ENCODE data around the gene LRRC23. TPM values are rescaled to one million over a fixed set of nuclear protein-coding genes. Genes with fewer than 3 reads are reported as not detected.

Gene LRRC23
- total and polyA plus RNA-seq, 2 of the 4 experiments (the other 2 are of a cell fraction) = 11.1 to 11.4 TPM

- TF ChIP-seq SMC3 (IDR thresholded peaks at IDR 0.05; ENCODE audit: low read depth, low read length) = no peak
Observed at GRCh38 chr12:6917491-6918231, 13.0 kb downstream of the LRRC23 start (continued).

GRCh38 chr12:6919588-6919987 lies 15.0 kb downstream of the LRRC23 start:
- Histone ChIP-seq H3K27ac (ENCODE audit: insufficient read depth, low read length) (no peak overlapping the region), H3K14ac (replicated peaks; ENCODE audit: low read depth, low read length) (no peak overlapping the region), H2AK5ac (ENCODE audit: low read depth, low read length) (no peak overlapping the region), H3K9ac (ENCODE audit: low read depth, low read length) (no peak overlapping the region), H2BK5ac (ENCODE audit: low read depth, low read length, poor library complexity, severe bottlenecking) (no peak overlapping the region), H3K56ac (ENCODE audit: extremely low read depth, insufficient read depth, low read length) (no peak overlapping the region), H3K4me1 (ENCODE audit: control insufficient read depth, insufficient read depth, low read length) (peaks cover 20% of the 10 kb centered on the region), H3K79me1 (ENCODE audit: low read depth in 1 of 2, low read length in 2 of 2) (peaks cover 36 to 38% of the 10 kb centered on the region in 2 experiments), H2AFZ (replicated peaks; ENCODE audit: low read length, poor library complexity) (no peak overlapping the region), H3K27me3 (ENCODE audit: control insufficient read depth, insufficient read depth, low read length) (no peaks in the 10 kb centered on the region), H4K5ac (ENCODE audit: low read depth, low read length) (no peak overlapping the region), H2BK20ac (ENCODE audit: low read depth, low read length) (no peak overlapping the region), H4K91ac (ENCODE audit: insufficient read depth, low read depth, low read length) (no peak overlapping the region), H4K20me1 (ENCODE audit: insufficient read depth, low read length) (0 out of 2 replicates have a peak, but pooled peaks cover 6% of the 10 kb centered on the region), H3K9me3 (ENCODE audit: control insufficient read depth, insufficient read depth, low read length) (no peaks in the 10 kb centered on the region), H2BK120ac (ENCODE audit: low read depth, low read length) (no peak overlapping the region), H3K4me2 (ENCODE audit: low read depth, low read length) (no peak overlapping the region), H3K36me3 (ENCODE audit: control insufficient read depth, insufficient read depth, low read length) (peaks cover 53% of the 10 kb centered on the region), H2BK15ac (ENCODE audit: low read depth, low read length) (no peak overlapping the region), H3K4ac (ENCODE audit: low read depth, low read length) (no peak overlapping the region), H2AK9ac (replicated peaks; ENCODE audit: low read depth, low read length, poor library complexity) (no peak overlapping the region), H3K18ac (ENCODE audit: low read depth, low read length) (no peak overlapping the region), H3K4me3 (ENCODE audit: insufficient read depth, low read depth, low read length) (no peak overlapping the region), H3K23ac (ENCODE audit: low read depth, low read length) (no peak overlapping the region; the same call in 1 of the 2 replicates), H4K8ac (ENCODE audit: low read depth in 2 of 2, low read length in 2 of 2) (no peak overlapping the region), H3K9me1 (ENCODE audit: insufficient read depth, low read length) (peaks cover 8% of the 10 kb centered on the region; the same call in 1 of the 2 replicates)
- dilution Hi-C loops (cut with HindIII; ENCODE audit: low sequenced_read_pairs, unreplicated experiment) (no loop called here), in situ Hi-C loops (cut with MboI; ENCODE audit: low sequenced_read_pairs) (no loop called here), intact Hi-C loops (cut with micrococcal nuclease) (no loop called here)
- 82% methylated on average over 4 of the region's 7 CpGs; no CpG with 5 or more reads in 1 of the 2 experiments for WGBS, 2 experiments (ENCODE audit: extremely low coverage in 2 of 2, insufficient read length in 1 of 2)
- POLR2A ChIA-PET (ENCODE audit: unreplicated experiment) = no interaction called here
- TF ChIP-seq BHLHE40 (IDR thresholded peaks at IDR 0.05; ENCODE audit: low read depth, low read length) = no peak
- TF ChIP-seq FOS (IDR thresholded peaks at IDR 0.05; ENCODE audit: low read depth, low read length) = no peak
- no peak for TF ChIP-seq RCOR1 (IDR thresholded peaks at IDR 0.05; ENCODE audit: insufficient replicate concordance, low read length)
- TF ChIP-seq CEBPB (IDR thresholded peaks at IDR 0.05; ENCODE audit: low read depth, low read length) = no peak
- CTCF ChIA-PET = no interaction called here
- DNase-seq (no peak), ATAC-seq (ENCODE audit: low read depth) (no peak)
- no TSS peak for BruUV-seq (replicated peaks)
